Keratinocyte (primary cell): ENCODE results near the gene CLMN. TPM values are rescaled to one million over a fixed set of nuclear protein-coding genes. Genes with fewer than 3 reads are reported as not detected.

Experiments used
- DNase-seq: peaks from one replicate; pipeline ENCODE4 v3.0.0-alpha.2; 2011; ENCODE audit warnings: low read depth, missing footprints, low spot score
- FAIRE-seq: peaks from 2 replicates; lab custom pipeline; 2011; peaks lifted over from hg19 to GRCh38; lab: Jason Lieb, UNC
- H2AFZ ChIP-seq: 2 replicates; pipeline ENCODE4 v1.6.0; 2012; ENCODE audit warnings: low read length, control low read depth, inconsistent platforms; ENCODE audit not compliant: control insufficient read depth
- H3K27ac ChIP-seq: 2 replicates; pipeline ENCODE4 v1.5.1; 2011; ENCODE audit warnings: low read length; ENCODE audit not compliant: control insufficient read depth, insufficient read depth
- H3K27me3 ChIP-seq: 3 replicates; pipeline ENCODE4 v1.6.0; 2011; ENCODE audit warnings: low read length; ENCODE audit not compliant: control insufficient read depth, insufficient read depth; ENCODE audit errors: extremely low read depth
- H3K36me3 ChIP-seq, 2 experiments: 2 replicates in 1 of 2; 3 replicates in 1 of 2; pipeline ENCODE4 v1.5.1; 2011; ENCODE audit warnings: low read length in 2 of 2, mild to moderate bottlenecking in 1 of 2; ENCODE audit not compliant: control insufficient read depth in 2 of 2, insufficient read depth in 2 of 2; ENCODE audit errors: extremely low read depth in 1 of 2
- H3K4me1 ChIP-seq: 3 replicates; pipeline ENCODE4 v1.5.1; 2011; ENCODE audit warnings: low read length; ENCODE audit not compliant: control insufficient read depth, insufficient read depth; ENCODE audit errors: extremely low read depth
- H3K4me2 ChIP-seq: 3 replicates; pipeline ENCODE4 v1.6.0; 2011; ENCODE audit warnings: low read depth, low read length; ENCODE audit not compliant: control insufficient read depth, insufficient read depth; ENCODE audit errors: extremely low read depth
- H3K4me3 ChIP-seq, 3 experiments: fragments of 200-600 bp in 1 of 3; sonication (generic) in 1 of 3; 2 replicates in 2 of 3; 3 replicates in 1 of 3; pipeline ENCODE4 v1.5.1; 2011 to 2016; ENCODE audit warnings: low read length in 3 of 3, mild to moderate bottlenecking in 3 of 3, control low read depth in 2 of 3, inconsistent platforms in 1 of 3, low read depth in 1 of 3, mixed read lengths in 1 of 3, mixed run types in 1 of 3, moderate library complexity in 1 of 3; ENCODE audit not compliant: control insufficient read depth in 2 of 3, insufficient read depth in 2 of 3; ENCODE audit errors: extremely low read depth in 1 of 3
- H3K79me2 ChIP-seq: 2 replicates; pipeline ENCODE4 v1.6.0; 2012; ENCODE audit warnings: low read length; ENCODE audit not compliant: control insufficient read depth, insufficient read depth
- H3K9ac ChIP-seq: 3 replicates; pipeline ENCODE4 v1.6.0; 2011; ENCODE audit warnings: low read length; ENCODE audit not compliant: control insufficient read depth, insufficient read depth; ENCODE audit errors: extremely low read depth
- H3K9me1 ChIP-seq: 3 replicates; pipeline ENCODE4 v1.6.0; 2011; ENCODE audit warnings: low read length; ENCODE audit not compliant: control insufficient read depth, insufficient read depth; ENCODE audit errors: extremely low read depth
- H3K9me3 ChIP-seq: 2 replicates; pipeline ENCODE4 v1.5.1; 2012; ENCODE audit warnings: low read depth, low read length; ENCODE audit not compliant: control insufficient read depth
- H4K20me1 ChIP-seq: 3 replicates; pipeline ENCODE4 v1.6.0; 2011; ENCODE audit warnings: low read length; ENCODE audit not compliant: control insufficient read depth, insufficient read depth; ENCODE audit errors: extremely low read depth
- CTCF ChIP-seq, 3 experiments: IDR thresholded peaks in 1 of 3; conservative IDR thresholded peaks in 1 of 3; optimal IDR thresholded peaks in 1 of 3; 2 replicates in 2 of 3; 3 replicates in 1 of 3; pipeline versions ENCODE3 to v1.5.1; 2011; ENCODE audit warnings: low read length in 3 of 3, mild to moderate bottlenecking in 3 of 3, moderate library complexity in 2 of 3, control low read depth in 1 of 3, inconsistent platforms in 1 of 3; ENCODE audit not compliant: insufficient read depth in 2 of 3; ENCODE audit errors: extremely low read depth in 1 of 3
- EZH2 ChIP-seq: IDR thresholded peaks from one replicate; pipeline ENCODE4 v1.6.1; 2012; ENCODE audit warnings: inconsistent platforms, mild to moderate bottlenecking, low read length, moderate library complexity
- dilution Hi-C: fragments of 300-500 bp; cut with MboI; formaldehyde crosslinking; loops from one replicate; pipeline ENCODE4 v1.7.0; 2020; ENCODE audit warnings: low sequenced_read_pairs; ENCODE audit not compliant: extremely low pct_ligation_motif_present
- polyA plus RNA-seq, 5 experiments: library from polyadenylated mRNA; depleted of rRNA in 3 of 5; stranded (reverse) in 3 of 5; stranded (forward) in 1 of 5; unstranded in 1 of 5; fragments of >200 nt; gene quantifications; 1 replicate in 1 of 5; 2 replicates in 3 of 5; 3 replicates in 1 of 5; pipeline versions ENCODE4 v1.2.1 to v1.2.3, GENCODE V29; 2011 to 2012; ENCODE audit warnings: missing spikeins in 2 of 5, low read depth in 1 of 5, low replicate concordance in 1 of 5

The CLMN gene
- polyA plus RNA-seq, 1 donor (not counting 4 experiments of a cell fraction or from before 2014, with no cell fraction given): 6.1 TPM

- FAIRE-seq (no peak), DNase-seq (no peak)
- H3K4me1 ChIP-seq: peaks cover 40% of the 10 kb centered on the region
- no peak for TF ChIP-seq EZH2
- no peak for TF ChIP-seq CTCF (optimal IDR thresholded peaks at IDR 0.05 in 1 of 3, IDR thresholded peaks at IDR 0.05 in 1 of 3, conservative IDR thresholded peaks at IDR 0.05 in 1 of 3; ENCODE audit: extremely low read depth in 1 of 3, insufficient read depth in 2 of 3, low read length in 3 of 3)
- no peaks in the 10 kb centered on the region for H3K36me3 ChIP-seq
- no peaks in the 10 kb centered on the region for H3K79me2 ChIP-seq
- no peak overlapping the region for H3K27ac ChIP-seq
- H2AFZ ChIP-seq: no peak overlapping the region
- H3K4me2 ChIP-seq: no peak overlapping the region
- H4K20me1 ChIP-seq: no peaks in the 10 kb centered on the region
- H3K9ac ChIP-seq: no peak overlapping the region
- H3K4me3 ChIP-seq: no peak overlapping the region
- no peaks in the 10 kb centered on the region for H3K27me3 ChIP-seq
- no peaks in the 10 kb centered on the region for H3K9me3 ChIP-seq
- dilution Hi-C loops: no loop called here
- no peaks in the 10 kb centered on the region for H3K9me1 ChIP-seq
Measured at GRCh38 chr14:95258156-95258555, 61.6 kb downstream of the CLMN start.

- H2AFZ ChIP-seq: no peak overlapping the region
- peaks cover 40% of the 10 kb centered on the region for H3K4me1 ChIP-seq
- H3K9ac ChIP-seq: no peak overlapping the region
- H3K9me3 ChIP-seq: no peaks in the 10 kb centered on the region
- H3K4me3 ChIP-seq: no peak overlapping the region
- dilution Hi-C loops: no loop called here
- no peaks in the 10 kb centered on the region for H3K27me3 ChIP-seq
- no peaks in the 10 kb centered on the region for H4K20me1 ChIP-seq
- no peak overlapping the region for H3K4me2 ChIP-seq
- H3K79me2 ChIP-seq: no peaks in the 10 kb centered on the region
- H3K36me3 ChIP-seq: no peaks in the 10 kb centered on the region
- no peak overlapping the region for H3K27ac ChIP-seq
- DNase-seq (no peak), FAIRE-seq (no peak)
- no peak for TF ChIP-seq CTCF (optimal IDR thresholded peaks at IDR 0.05 in 1 of 3, IDR thresholded peaks at IDR 0.05 in 1 of 3, conservative IDR thresholded peaks at IDR 0.05 in 1 of 3; ENCODE audit: extremely low read depth in 1 of 3, insufficient read depth in 2 of 3, low read length in 3 of 3)
- no peak for TF ChIP-seq EZH2
- no peaks in the 10 kb centered on the region for H3K9me1 ChIP-seq
Measured at GRCh38 chr14:95257521-95257920, 62.2 kb downstream of the CLMN start.
